Endothelial cell of umbilical vein (primary cell): ENCODE results near the gene IL36G.

Experiments
- CTCF ChIP-seq, 2 donors: IDR thresholded peaks; 1 replicate in 1 of 2; 2 replicates in 1 of 2; pipeline ENCODE4 v1.5.1; 2011; ENCODE audit warnings: low read length in 2 of 2, mild to moderate bottlenecking in 2 of 2, moderate library complexity in 2 of 2, control low read depth in 1 of 2, inconsistent platforms in 1 of 2, low read depth in 1 of 2; ENCODE audit not compliant: insufficient read depth in 1 of 2; ENCODE audit errors: extremely low read depth in 1 of 2
- EZH2 ChIP-seq: IDR thresholded peaks from 2 replicates; pipeline ENCODE4 v1.6.1; 2012; ENCODE audit warnings: borderline replicate concordance, low read depth, mild to moderate bottlenecking, moderate library complexity, low read length, inconsistent platforms; ENCODE audit not compliant: severe bottlenecking
- MAX ChIP-seq: IDR thresholded peaks from 2 replicates; pipeline ENCODE4 v1.6.1; 2011; ENCODE audit not compliant: insufficient read depth, insufficient read length
- MYC ChIP-seq: IDR thresholded peaks from one replicate; pipeline ENCODE4 v1.6.1; 2011; ENCODE audit warnings: mild to moderate bottlenecking, low read depth, low read length
- POLR2A ChIP-seq: IDR thresholded peaks from 2 replicates; pipeline ENCODE4 v1.6.1; 2012; ENCODE audit warnings: low read depth, mild to moderate bottlenecking, control low read depth, low read length
- POLR2AphosphoS5 ChIP-seq: IDR thresholded peaks from 2 replicates; pipeline ENCODE4 v1.6.1; 2012; ENCODE audit warnings: low read depth, mild to moderate bottlenecking, control low read depth, low read length, moderate library complexity; ENCODE audit not compliant: insufficient read depth

GRCh38 chr2:112977559-112978056, at the start of gene IL36G:
- TF ChIP-seq CTCF (IDR thresholded peaks at IDR 0.05; ENCODE audit: extremely low read depth in 1 of 2, insufficient read depth in 1 of 2, low read depth in 1 of 2, low read length in 2 of 2) (no peak), MYC (no peak), POLR2A (no peak), POLR2AphosphoS5 (no peak), EZH2 (no peak), MAX (no peak)
